ENCODE measurements around the gene COL25A1.

Gene COL25A1

GRCh38 chr4:108788731-108789130, 513.7 kb downstream of the COL25A1 start:
- DNase-seq = no peak

- DNase-seq = no peak
Observed at GRCh38 chr4:108787724-108788123, 514.7 kb downstream of the COL25A1 start.

- no peak for DNase-seq
Observed at GRCh38 chr4:108787106-108787505, 515.4 kb downstream of the COL25A1 start.

- no peak for DNase-seq
Observed at GRCh38 chr4:108786351-108786750, 516.1 kb downstream of the COL25A1 start.

- DNase-seq = no peak
Observed at GRCh38 chr4:108783665-108784463, 518.6 kb downstream of the COL25A1 start.

GRCh38 chr4:108779958-108780357, 522.5 kb downstream of the COL25A1 start:
- no peak for DNase-seq

GRCh38 chr4:108777388-108777787, 525.1 kb downstream of the COL25A1 start:
- no peak for DNase-seq

GRCh38 chr4:108775921-108776320, 526.5 kb downstream of the COL25A1 start:
- no peak for DNase-seq

- no peak for DNase-seq
Observed at GRCh38 chr4:108774809-108775530, 527.5 kb downstream of the COL25A1 start.

GRCh38 chr4:108772402-108772801, 530.1 kb downstream of the COL25A1 start:
- no peak for DNase-seq

GRCh38 chr4:108766058-108766457, 536.4 kb downstream of the COL25A1 start:
- no peak for DNase-seq

GRCh38 chr4:108763986-108764385, 538.5 kb downstream of the COL25A1 start:
- no peak for DNase-seq

- DNase-seq = no peak
Observed at GRCh38 chr4:108763226-108763593, 539.2 kb downstream of the COL25A1 start.

GRCh38 chr4:108762559-108763225, 539.8 kb downstream of the COL25A1 start, which contains the start of gene ETNPPL:
ETNPPL (minus strand) TSS chr4:108763053; CDS start chr4:108762898, 155 bp downstream.
- no peak for DNase-seq
